HG03066 (cell line): Measurements from ENCODE around the gene KCNQ2.

Experiments
- ATAC-seq: cut with Tn5 transposase; IDR thresholded peaks from one replicate; pipeline ENCODE4 v1.9.1; 2021; ENCODE audit warnings: low read depth; ENCODE audit not compliant: unreplicated experiment

Gene KCNQ2

GRCh38 chr20:63422653-63423052 lies 49.8 kb downstream of the KCNQ2 start:
- no peak for ATAC-seq

GRCh38 chr20:63421913-63422312 lies 50.5 kb downstream of the KCNQ2 start:
- no peak for ATAC-seq

- no peak for ATAC-seq
These were observed 51.3 kb downstream of the KCNQ2 start for GRCh38 chr20:63421094-63421692.

- ATAC-seq = no peak
These were observed 51.9 kb downstream of the KCNQ2 start for GRCh38 chr20:63420359-63421093.

- ATAC-seq = no peak
These were observed 53.2 kb downstream of the KCNQ2 start for GRCh38 chr20:63419299-63419698.

GRCh38 chr20:63418617-63419016 lies 53.8 kb downstream of the KCNQ2 start:
- ATAC-seq = no peak

GRCh38 chr20:63417738-63418120 lies 54.7 kb downstream of the KCNQ2 start:
- ATAC-seq = no peak

- ATAC-seq = no peak
These were observed 55.2 kb downstream of the KCNQ2 start for GRCh38 chr20:63417097-63417737.

- no peak for ATAC-seq
These were observed 55.8 kb downstream of the KCNQ2 start for GRCh38 chr20:63416631-63417030.

GRCh38 chr20:63415647-63416391 lies 56.6 kb downstream of the KCNQ2 start:
- ATAC-seq = no peak

GRCh38 chr20:63414720-63415430 lies 57.6 kb downstream of the KCNQ2 start:
- no peak for ATAC-seq

GRCh38 chr20:63413963-63414684 lies 58.3 kb downstream of the KCNQ2 start:
- ATAC-seq = no peak

GRCh38 chr20:63413323-63413722 lies 59.1 kb downstream of the KCNQ2 start:
- no peak for ATAC-seq

GRCh38 chr20:63412889-63413288 lies 59.6 kb downstream of the KCNQ2 start:
- ATAC-seq = no peak

- no peak for ATAC-seq
These were observed 60.4 kb downstream of the KCNQ2 start for GRCh38 chr20:63411898-63412631.

- ATAC-seq = no peak
These were observed 61.1 kb downstream of the KCNQ2 start for GRCh38 chr20:63411151-63411897.

GRCh38 chr20:63409834-63410435 lies 62.5 kb downstream of the KCNQ2 start:
- ATAC-seq = no peak
